ENCODE measurements around the gene PTPRN2. TPM values are rescaled to one million over a fixed set of nuclear protein-coding genes. Genes with fewer than 3 reads are reported as not detected.

The PTPRN2 gene
- total RNA-seq, 4 donors from 2014 or later, result 6.6 to 10.7 (median 8.2) TPM

- Histone ChIP-seq H3K4me3 (no peak overlapping the region), H3K4me1 (no peaks in the 10 kb centered on the region), H3K27me3 (no peaks in the 10 kb centered on the region), H3K27ac (no peak overlapping the region), H3K9me3 (peaks cover 0 to 4% (median 0%) of the 10 kb centered on the region in 4 donors), H3K36me3 (no peaks in the 10 kb centered on the region)
- 75 to 78% methylated on average over 9 to 16 of the region's 16 CpGs for WGBS, 2 donors
- DNase-seq (ENCODE audit: low spot score in 2 of 2), result no peak
- TF ChIP-seq CTCF (IDR thresholded peaks at IDR 0.05), result no peak
- TF ChIP-seq POLR2A (IDR thresholded peaks at IDR 0.05), result no peak
- no peak for TF ChIP-seq EP300 (IDR thresholded peaks at IDR 0.05)
Observed at GRCh38 chr7:158328376-158329013, 259.1 kb downstream of the PTPRN2 start.

DNA sequence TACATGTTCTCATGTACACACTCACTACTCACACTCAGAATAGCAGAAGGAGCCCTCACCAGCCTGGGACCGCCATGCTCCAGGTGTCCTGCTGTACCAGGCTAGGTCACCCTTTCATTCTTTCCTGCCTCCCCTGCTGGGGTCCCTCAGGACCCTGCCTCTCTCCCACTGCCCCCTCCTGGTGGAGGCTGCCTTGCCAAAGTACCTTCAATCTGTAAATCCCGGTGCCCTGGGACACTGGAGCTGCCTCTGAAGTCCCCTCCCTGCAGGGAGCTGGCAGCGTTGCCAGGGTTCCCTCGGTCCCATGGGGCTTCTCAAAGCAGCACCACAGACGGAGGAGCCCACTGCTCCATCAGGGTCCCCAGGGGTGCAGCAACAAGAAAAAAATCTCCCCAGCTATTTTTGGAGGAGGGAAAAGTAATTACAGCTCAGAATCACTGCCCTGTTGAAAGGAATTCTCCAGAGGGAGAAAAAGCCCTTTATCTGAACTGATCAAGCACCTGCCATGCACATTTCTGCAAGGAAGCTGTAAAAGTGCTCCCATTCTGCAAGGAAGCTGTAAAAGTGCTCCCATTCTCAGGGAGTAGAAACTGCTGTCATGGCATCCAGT lies 259.9 kb downstream of the PTPRN2 start:
- Histone ChIP-seq H3K36me3 (no peaks in the 10 kb centered on the region), H3K27me3 (no peaks in the 10 kb centered on the region), H3K4me3 (no peak overlapping the region), H3K9me3 (peaks cover 0 to 4% (median 0%) of the 10 kb centered on the region in 4 donors), H3K27ac (no peak overlapping the region), H3K4me1 (no peaks in the 10 kb centered on the region)
- 43 to 66% methylated on average over 5 of the region's 5 CpGs for WGBS, 2 donors
- no peak for DNase-seq (ENCODE audit: low spot score in 2 of 2)
- TF ChIP-seq POLR2A (IDR thresholded peaks at IDR 0.05) (no peak), CTCF (IDR thresholded peaks at IDR 0.05) (no peak), EP300 (IDR thresholded peaks at IDR 0.05) (no peak)

DNA sequence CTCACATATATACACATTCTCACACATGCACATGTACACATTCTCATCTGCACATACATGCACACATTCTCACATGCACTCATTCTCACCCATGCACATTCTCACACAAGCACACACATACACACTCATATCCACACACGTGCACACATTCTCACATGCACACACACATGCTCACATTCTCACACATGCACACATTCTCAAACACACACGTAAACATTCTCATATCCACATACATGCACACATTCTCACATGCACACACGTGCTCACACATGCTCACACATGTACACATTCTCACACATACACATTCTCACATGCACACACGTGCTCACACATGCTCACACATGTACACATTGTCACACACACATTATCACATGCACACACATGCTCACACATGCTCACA lies 260.6 kb downstream of the PTPRN2 start:
- WGBS, 2 donors, result 88 to 90% methylated on average over 4 of the region's 4 CpGs
- Histone ChIP-seq H3K27ac (no peak overlapping the region), H3K4me3 (no peak overlapping the region), H3K4me1 (no peaks in the 10 kb centered on the region), H3K27me3 (no peaks in the 10 kb centered on the region), H3K36me3 (no peaks in the 10 kb centered on the region), H3K9me3 (peaks cover 0 to 4% (median 0%) of the 10 kb centered on the region in 4 donors)
- DNase-seq (ENCODE audit: low spot score in 2 of 2), result no peak
- no peak for TF ChIP-seq CTCF (IDR thresholded peaks at IDR 0.05)
- no peak for TF ChIP-seq POLR2A (IDR thresholded peaks at IDR 0.05)
- TF ChIP-seq EP300 (IDR thresholded peaks at IDR 0.05), result no peak

GRCh38 chr7:158325530-158326381 lies 261.9 kb downstream of the PTPRN2 start:
- H3K4me1 ChIP-seq, result no peaks in the 10 kb centered on the region
- TF ChIP-seq POLR2A (IDR thresholded peaks at IDR 0.05), result no peak
- TF ChIP-seq EP300 (IDR thresholded peaks at IDR 0.05), result no peak
- peak in 3 of 5 experiments; percentile 21 to 60 (median 30) for TF ChIP-seq CTCF (IDR thresholded peaks at IDR 0.05)
- no peak for DNase-seq (ENCODE audit: low spot score in 2 of 2)
- H3K27me3 ChIP-seq, result no peaks in the 10 kb centered on the region
- H3K27ac ChIP-seq, result peak overlapping the region in 1 of 4 donors; percentile 66
- H3K9me3 ChIP-seq, result peaks cover 0 to 4% (median 0%) of the 10 kb centered on the region in 4 donors
- H3K4me3 ChIP-seq, result no peak overlapping the region
- H3K36me3 ChIP-seq, result no peaks in the 10 kb centered on the region
- WGBS, 2 donors, result 55 to 63% methylated on average over 21 to 25 of the region's 27 CpGs
